ENCODE measurements around the gene CAPZB. TPM values are rescaled to one million over a fixed set of nuclear protein-coding genes. Genes with fewer than 3 reads are reported as not detected.
A peak's percentile ranks its signal among the peaks of the same experiment; 100 is the strongest.

CAPZB gene
- polyA plus RNA-seq, 3 donors: 290 to 504 (median 407) TPM

DNA sequence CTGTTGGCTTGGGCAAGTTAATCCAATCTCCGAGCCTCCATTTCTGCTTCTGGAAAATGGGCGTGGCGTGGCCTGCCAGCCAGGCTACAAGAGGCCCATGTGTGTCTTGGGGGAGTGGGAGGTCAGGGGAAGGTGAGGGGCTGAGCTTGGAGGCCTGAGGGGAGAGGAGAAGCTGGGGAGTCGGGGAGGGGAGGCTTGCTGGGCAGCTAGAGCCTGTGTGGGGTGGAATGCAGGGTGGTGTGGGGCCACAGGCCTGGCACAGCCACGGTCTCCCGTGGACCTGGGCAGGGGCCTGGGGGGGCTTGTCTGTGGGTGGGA lies 158.6 kb downstream of the CAPZB start:
- peak overlapping the region in 1 of 7 donors; percentile 46 for H3K27ac Mint-ChIP-seq
- H3K9me3 Mint-ChIP-seq: no peaks in the 10 kb centered on the region

DNA sequence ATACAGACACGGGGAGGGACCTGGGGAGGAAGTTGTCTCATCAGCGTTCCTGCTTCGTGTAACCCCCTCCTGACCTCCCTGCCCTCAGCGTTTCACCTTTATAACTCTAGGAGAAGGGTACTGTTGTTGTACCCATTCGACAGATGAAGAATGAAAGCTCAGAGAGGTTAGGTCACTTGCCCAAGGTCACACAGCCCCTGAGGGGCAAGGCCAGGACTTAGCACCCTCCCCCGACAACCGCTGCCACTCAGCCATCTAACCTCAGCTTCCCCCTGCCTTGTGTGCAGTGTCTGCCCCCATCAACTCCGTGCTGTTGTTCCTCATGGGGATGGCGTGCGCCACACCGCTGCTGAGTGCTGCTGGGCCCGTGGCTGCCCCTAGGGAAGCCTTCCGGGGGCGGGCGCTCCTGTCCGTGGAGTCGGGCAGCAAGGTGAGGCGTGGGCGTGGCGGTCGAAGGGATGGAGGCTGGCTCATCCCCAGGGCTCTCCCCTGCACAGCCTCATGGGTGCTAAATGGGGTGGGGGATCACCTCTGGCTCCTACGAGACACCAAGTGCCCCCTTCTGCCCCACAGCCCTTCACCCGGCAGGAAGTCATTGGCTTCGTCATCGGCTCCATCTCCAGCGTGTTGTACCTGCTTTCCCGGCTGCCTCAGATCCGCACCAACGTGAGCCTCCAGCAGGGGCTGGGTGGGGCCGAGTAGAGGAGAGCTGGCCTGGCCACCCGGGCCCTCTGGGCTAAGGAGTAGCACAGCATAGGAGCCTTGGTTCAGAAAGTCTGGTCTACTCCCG lies 159.2 kb downstream of the CAPZB start:
- 82% methylated on average over 21 of the region's 32 CpGs for WGBS (ENCODE audit: insufficient coverage)
- no peak for TF ChIP-seq CTCF (IDR thresholded peaks at IDR 0.05)
- H2AFZ ChIP-seq (ENCODE audit: insufficient read depth, low read depth, low read length, poor library complexity, severe bottlenecking): no peak overlapping the region
- DNase-seq: no peak
- H3K27ac ChIP-seq (ENCODE audit: low read depth in 1 of 2, low read length in 2 of 2): no peak overlapping the region
- H3K9ac ChIP-seq (ENCODE audit: insufficient read depth, low read length, poor library complexity, severe bottlenecking): no peak overlapping the region
- H3K4me1 ChIP-seq (ENCODE audit: control insufficient read depth in 1 of 2, insufficient read depth in 2 of 2, low read length in 2 of 2): peaks cover 14 to 23% of the 10 kb centered on the region in 2 donors
- Mint-ChIP-seq H3K27ac (no peak overlapping the region), H3K4me3 (no peak overlapping the region), H3K36me3 (peaks cover 60 to 82% of the 10 kb centered on the region in 2 donors), H3K4me1 (peaks cover 16% of the 10 kb centered on the region), H3K27me3 (ENCODE audit: low read depth in 3 of 3) (no peaks in the 10 kb centered on the region), H3K9me3 (no peaks in the 10 kb centered on the region)
- H3K4me2 ChIP-seq (replicated peaks; ENCODE audit: extremely low read depth, low read length, poor library complexity, severe bottlenecking): no peak overlapping the region
- H3K4me3 ChIP-seq (replicated peaks in 1 of 3; ENCODE audit: low read depth in 2 of 3, low read length in 3 of 3): no peak overlapping the region
- peaks cover 54 to 78% of the 10 kb centered on the region in 2 donors for H3K36me3 ChIP-seq (replicated peaks in 1 of 2; ENCODE audit: control insufficient read depth in 1 of 2, insufficient read depth in 2 of 2, low read length in 2 of 2)
- H4K20me1 ChIP-seq (ENCODE audit: insufficient read depth, low read length): peaks cover 8% of the 10 kb centered on the region
- H3K27me3 ChIP-seq (ENCODE audit: control insufficient read depth in 2 of 2, insufficient read depth in 2 of 2, low read length in 2 of 2): no peaks in the 10 kb centered on the region
- H3K79me2 ChIP-seq (ENCODE audit: insufficient read depth, low read length): peaks cover 19% of the 10 kb centered on the region
- intact Hi-C loops (cut with micrococcal nuclease): no loop called here
- no peaks in the 10 kb centered on the region for H3K9me3 ChIP-seq (replicated peaks in 1 of 2; ENCODE audit: control insufficient read depth in 1 of 2, insufficient read depth in 1 of 2, low read length in 2 of 2)

More for the DNA sequence above, 158.6 kb downstream of the CAPZB start:
- Histone ChIP-seq H3K27me3 (ENCODE audit: control insufficient read depth in 2 of 2, insufficient read depth in 2 of 2, low read length in 2 of 2) (no peaks in the 10 kb centered on the region), H4K20me1 (ENCODE audit: insufficient read depth, low read length) (peaks cover 8% of the 10 kb centered on the region), H3K9ac (ENCODE audit: insufficient read depth, low read length, poor library complexity, severe bottlenecking) (no peak overlapping the region), H3K79me2 (ENCODE audit: insufficient read depth, low read length) (peaks cover 13% of the 10 kb centered on the region), H3K4me1 (ENCODE audit: control insufficient read depth in 1 of 2, insufficient read depth in 2 of 2, low read length in 2 of 2) (peaks cover 14 to 20% of the 10 kb centered on the region in 2 donors), H3K36me3 (replicated peaks in 1 of 2; ENCODE audit: control insufficient read depth in 1 of 2, insufficient read depth in 2 of 2, low read length in 2 of 2) (peaks cover 55 to 79% of the 10 kb centered on the region in 2 donors), H3K4me3 (replicated peaks in 1 of 3; ENCODE audit: low read depth in 2 of 3, low read length in 3 of 3) (no peak overlapping the region), H2AFZ (ENCODE audit: insufficient read depth, low read depth, low read length, poor library complexity, severe bottlenecking) (no peak overlapping the region), H3K9me3 (replicated peaks in 1 of 2; ENCODE audit: control insufficient read depth in 1 of 2, insufficient read depth in 1 of 2, low read length in 2 of 2) (no peaks in the 10 kb centered on the region), H3K27ac (ENCODE audit: low read depth in 1 of 2, low read length in 2 of 2) (no peak overlapping the region), H3K4me2 (replicated peaks; ENCODE audit: extremely low read depth, low read length, poor library complexity, severe bottlenecking) (no peak overlapping the region)
- Mint-ChIP-seq H3K4me1 (peaks cover 13% of the 10 kb centered on the region), H3K27me3 (ENCODE audit: low read depth in 3 of 3) (peaks cover 0 to 1% (median 0%) of the 10 kb centered on the region in 3 donors), H3K36me3 (peaks cover 57 to 82% of the 10 kb centered on the region in 2 donors), H3K4me3 (no peak overlapping the region)
- intact Hi-C loops (cut with micrococcal nuclease): no loop called here
- no peak for TF ChIP-seq CTCF (IDR thresholded peaks at IDR 0.05)
- no peak for DNase-seq
- WGBS (ENCODE audit: insufficient coverage): 94% methylated on average over 5 of the region's 6 CpGs

All from CD14-positive monocyte (primary cell).